GM12892 (cell line): ENCODE data around the gene FAM151A.
A peak's percentile ranks its signal among the peaks of the same experiment; 100 is the strongest.

Experiments used
- DNase-seq: peaks from one replicate; pipeline ENCODE4 v3.0.0; 2011; ENCODE audit not compliant: insufficient read length
- FAIRE-seq: peaks from 2 replicates; lab custom pipeline; 2011; peaks lifted over from hg19 to GRCh38; lab: Jason Lieb, UNC
- POLR2A ChIP-seq: IDR thresholded peaks from 2 replicates; pipeline ENCODE4 v1.6.1; 2011; ENCODE audit warnings: low read depth, low read length, control low read depth
- POLR2AphosphoS5 ChIP-seq: IDR thresholded peaks from 2 replicates; pipeline ENCODE4 v1.6.1; 2011; ENCODE audit warnings: low read depth, low read length, control low read depth
- TAF1 ChIP-seq: IDR thresholded peaks from 2 replicates; pipeline ENCODE4 v1.6.1; 2011; ENCODE audit warnings: low read depth, mild to moderate bottlenecking, control low read depth, low read length, borderline replicate concordance

FAM151A gene

DNA sequence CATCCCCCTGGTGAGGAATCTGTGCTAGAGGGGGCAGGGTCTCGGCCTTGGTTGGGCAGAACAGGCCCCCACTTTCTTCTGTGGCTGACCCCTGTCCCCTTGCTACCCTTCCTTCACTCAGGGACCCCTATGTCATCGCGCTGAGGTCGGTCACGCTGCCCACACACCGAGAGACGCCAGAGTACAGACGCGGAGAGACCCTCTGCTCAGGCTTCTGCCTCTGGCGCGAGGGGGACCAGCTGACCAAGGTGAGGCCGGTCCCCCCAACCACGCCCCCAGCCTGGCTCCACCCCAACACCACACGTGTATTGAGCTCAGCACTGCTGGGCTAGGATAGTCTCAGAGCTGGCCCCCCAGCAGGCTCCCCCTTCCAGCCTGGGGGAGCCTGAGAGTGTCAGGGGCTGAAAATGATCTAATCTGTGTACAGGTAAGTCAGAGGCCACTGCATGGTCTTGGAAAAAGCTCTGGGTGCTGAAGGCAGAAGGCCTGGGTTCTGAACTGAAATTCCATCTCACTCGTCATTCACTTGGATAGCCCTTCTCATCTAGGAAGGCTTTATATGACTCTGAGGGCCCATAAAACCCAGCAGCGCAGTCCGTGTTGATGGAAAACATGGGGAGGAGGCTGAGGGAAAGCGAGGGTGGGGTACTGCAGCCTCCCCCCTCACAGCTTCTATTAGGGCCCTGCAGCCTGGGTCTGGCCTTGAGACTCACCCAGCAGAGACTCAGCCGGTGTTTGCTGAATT lies 15.3 kb downstream of the FAM151A start:
- no peak for FAIRE-seq
- no peak for TF ChIP-seq POLR2AphosphoS5
- no peak for TF ChIP-seq TAF1
- TF ChIP-seq POLR2A, result no peak
- DNase-seq, result no peak

DNA sequence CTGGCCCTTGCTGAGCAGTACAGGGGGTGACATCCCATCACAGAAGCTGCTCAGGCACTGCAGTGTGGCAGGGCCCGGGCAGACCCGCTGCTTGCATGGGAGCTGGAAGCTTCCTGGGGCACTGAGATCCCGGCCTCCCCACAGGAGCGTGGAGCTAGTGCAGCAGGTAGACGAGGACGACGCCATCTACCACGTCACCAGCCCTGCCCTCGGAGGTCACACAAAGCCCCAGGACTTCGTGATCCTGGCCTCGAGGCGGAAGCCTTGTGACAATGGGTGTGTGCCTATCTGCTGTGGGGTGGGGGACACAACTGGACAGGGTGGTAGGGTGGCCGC lies 16.4 kb downstream of the FAM151A start:
- no peak for FAIRE-seq
- DNase-seq, result no peak
- TF ChIP-seq POLR2AphosphoS5 (no peak), POLR2A (no peak), TAF1 (no peak)

DNA sequence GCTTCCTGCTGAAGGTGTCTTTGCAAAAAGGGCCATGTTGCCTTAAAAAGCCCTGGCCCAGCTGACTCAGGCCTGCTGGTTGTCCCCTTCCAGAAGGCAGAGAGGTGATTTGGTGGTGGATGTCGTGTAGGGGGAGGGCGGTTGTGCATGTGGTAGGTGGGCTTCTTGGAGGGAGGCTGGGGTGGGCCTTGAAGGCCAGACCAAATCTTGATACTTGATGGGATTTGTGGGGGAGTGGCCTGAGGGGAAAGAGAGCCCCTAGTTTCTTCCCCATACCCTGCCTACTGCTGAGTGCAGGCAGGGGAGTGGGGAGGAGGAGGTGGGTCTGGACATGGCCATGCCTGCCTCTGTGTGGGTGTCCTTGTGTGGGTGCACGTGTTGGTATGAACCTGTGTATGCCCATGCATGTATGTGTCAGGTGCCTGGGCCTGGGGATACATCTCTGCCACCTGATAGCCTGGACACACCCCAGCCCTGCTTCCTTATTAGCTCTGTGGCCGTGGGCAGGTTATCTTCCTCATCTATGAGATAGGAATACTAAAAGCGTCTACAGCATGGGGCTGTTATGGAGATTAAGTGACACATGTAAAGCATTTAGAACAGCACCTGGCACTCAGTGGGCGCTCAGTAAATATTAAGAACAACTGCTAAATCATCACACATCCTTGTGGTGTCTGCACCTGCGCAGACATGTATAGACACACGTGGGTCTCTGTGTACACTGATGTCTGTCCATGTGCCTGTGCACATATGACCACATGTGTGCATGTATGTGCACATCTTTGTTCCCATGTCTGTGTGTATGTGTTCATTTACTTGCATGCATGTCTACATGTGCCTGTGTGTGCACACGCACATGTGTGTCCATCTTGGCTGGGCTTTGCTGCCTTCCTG lies 17.0 kb downstream of the FAM151A start:
- no peak for TF ChIP-seq POLR2AphosphoS5
- no peak for TF ChIP-seq POLR2A
- TF ChIP-seq TAF1, result no peak
- no peak for DNase-seq
- no peak for FAIRE-seq

DNA sequence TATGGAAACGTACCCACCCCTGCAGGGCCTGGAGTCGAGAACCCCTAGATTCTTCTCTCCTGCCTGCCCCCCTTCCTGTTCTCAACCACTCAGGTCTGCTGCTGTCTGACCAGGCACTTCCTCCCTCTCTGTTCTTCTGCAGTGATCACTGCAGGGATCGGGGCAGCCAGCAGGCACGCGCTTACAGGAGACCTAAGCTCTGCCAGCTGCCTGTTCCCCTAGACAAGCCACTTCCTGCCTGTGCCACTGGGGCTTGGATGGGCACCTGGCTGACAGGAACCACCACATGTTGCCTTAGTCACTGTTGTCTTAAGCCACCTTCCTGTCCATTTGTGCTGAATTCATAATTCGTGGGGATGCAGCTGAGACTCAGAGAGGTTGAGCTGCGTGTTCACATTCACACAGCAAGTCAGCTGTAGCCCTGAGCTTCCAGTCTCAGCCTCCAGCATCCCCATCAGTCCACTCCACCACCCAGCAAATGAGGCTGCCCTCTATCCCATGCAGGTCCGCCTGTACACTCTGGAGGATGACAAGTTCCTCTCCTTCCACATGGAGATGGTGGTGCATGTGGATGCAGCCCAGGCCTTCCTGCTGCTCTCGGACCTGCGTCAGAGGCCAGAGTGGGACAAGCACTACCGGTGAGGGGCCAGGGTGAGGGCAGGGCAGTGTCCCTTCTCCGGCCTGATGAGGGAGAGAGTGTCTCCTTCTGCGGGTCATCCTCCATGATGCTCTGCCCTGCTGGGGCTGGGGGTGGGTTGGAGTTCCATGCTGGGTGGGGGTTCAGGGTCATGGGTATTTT lies 18.6 kb downstream of the FAM151A start:
- no peak for DNase-seq
- peak; percentile 60 for FAIRE-seq
- no peak for TF ChIP-seq POLR2AphosphoS5
- no peak for TF ChIP-seq POLR2A
- no peak for TF ChIP-seq TAF1

DNA sequence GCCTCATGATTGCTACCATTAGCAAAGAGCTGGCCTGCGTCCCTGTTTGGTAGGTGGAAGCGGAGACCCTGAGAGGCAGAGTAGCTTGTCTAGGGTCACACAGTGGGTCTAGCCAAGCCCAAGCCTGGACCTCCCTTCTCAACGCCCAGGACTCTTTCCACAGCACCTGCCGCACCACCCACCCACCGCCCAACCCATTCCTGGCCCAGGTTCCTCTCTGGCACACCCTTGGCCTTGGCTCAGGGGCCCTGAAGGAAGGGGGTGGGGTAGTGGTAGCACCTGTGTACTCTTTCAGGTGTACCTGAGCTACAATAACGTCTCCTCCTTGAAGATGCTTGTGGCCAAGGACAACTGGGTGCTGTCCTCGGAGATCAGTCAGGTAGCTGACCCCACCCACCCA lies 19.3 kb downstream of the FAM151A start:
- no peak for TF ChIP-seq TAF1
- no peak for TF ChIP-seq POLR2AphosphoS5
- TF ChIP-seq POLR2A, result no peak

DNA sequence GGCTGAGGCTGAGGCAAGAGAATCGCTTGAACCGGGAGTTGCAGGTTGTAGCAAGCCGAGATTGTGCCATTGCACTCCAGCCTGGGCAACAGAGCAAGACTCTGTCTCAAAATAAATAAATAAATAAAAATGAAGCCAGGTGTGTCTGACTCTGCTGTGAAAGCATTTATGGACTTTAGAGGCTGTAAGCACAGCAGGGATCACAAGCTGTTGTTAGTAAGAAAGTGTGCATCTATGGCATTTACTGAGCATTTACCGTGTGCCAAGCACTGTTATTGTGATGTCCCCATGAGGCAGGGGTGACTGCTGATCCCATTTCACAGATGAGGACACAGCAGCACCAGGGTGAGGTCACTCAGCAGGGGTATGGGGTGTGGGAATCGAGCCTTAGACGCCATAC lies 20.1 kb downstream of the FAM151A start:
- FAIRE-seq (no peak), DNase-seq (no peak)
- TF ChIP-seq TAF1 (no peak), POLR2A (no peak), POLR2AphosphoS5 (no peak)

More for the DNA sequence above, 19.3 kb downstream of the FAM151A start:
- no peak for DNase-seq
- FAIRE-seq, result no peak

DNA sequence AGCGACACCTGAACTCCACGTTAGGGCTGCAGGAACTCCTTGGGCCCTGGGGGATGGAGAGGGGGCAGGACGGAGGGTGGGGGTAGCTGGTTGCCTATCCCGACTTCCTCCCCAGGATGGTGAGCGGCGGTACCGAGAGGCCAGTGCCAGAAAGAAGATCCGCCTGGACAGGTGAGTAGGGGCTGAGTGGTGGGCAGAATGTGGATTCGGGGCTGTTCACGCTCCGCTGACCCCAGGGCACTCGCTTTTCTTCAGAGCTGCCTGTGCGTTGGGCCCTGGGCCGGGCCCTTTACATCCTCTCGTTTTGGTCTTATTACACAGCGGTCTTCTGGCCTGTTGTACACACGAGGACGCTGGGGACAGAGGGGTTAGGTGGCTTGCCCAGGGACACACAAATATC lies 20.8 kb downstream of the FAM151A start:
- no peak for FAIRE-seq
- no peak for DNase-seq
- no peak for TF ChIP-seq TAF1
- no peak for TF ChIP-seq POLR2A
- TF ChIP-seq POLR2AphosphoS5, result no peak

DNA sequence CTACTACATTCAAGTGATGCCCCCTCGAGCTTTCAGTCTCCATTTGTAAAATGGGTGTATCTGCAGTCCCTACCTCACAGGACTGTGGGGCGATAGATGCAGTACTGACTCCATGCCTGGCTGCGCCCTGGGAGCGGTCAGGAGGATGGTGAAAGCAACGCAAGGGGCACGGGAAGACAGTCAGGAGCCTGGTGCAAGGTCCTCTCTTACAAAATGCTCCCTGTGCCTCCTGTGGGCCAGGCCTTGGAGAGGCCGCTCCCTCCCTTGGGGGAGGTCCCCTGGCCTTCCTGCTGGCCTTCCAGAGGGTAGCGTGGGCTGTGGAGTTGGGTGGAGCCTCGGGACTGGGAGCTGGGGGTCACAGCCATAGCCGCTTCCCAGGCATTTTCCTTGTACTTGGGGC lies 21.6 kb downstream of the FAM151A start:
- DNase-seq (no peak), FAIRE-seq (no peak)
- TF ChIP-seq POLR2A (no peak), POLR2AphosphoS5 (no peak), TAF1 (no peak)

DNA sequence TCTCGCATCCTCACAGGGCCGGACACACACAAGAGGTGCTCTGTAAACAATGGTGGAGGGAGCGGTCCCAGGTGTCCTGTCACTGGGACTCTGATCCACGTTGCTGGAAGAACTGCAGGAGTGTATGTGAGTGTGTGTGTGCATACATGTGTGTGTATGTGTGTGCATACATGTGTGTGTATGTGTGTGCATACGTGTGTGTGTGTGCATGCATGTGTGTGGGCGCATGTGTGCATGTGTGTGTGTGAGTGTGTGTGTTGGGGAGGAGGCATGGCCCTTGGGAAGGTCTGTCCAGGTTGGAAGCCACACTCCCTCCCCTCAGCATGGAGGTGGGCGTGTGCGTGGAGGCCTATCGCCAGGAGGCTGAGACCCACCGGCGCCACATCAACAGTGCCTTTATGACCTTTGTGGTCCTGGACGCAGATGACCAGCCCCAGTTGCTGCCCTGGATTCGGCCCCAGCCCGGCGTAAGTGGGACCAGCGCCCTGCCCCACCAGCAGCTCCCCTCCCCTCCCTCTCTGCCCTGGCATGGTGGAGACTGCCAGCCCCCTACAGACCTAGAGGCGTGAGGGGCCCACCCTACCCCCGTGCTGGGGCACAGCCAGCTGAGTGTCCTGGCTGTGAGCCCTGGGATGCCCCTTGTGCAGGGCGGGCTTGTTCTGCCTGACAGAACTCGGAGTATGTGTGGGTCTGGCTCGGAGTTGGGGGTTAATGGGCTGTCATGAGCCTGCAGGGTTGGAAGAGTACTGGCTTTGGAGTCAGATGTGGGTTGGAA lies 22.2 kb downstream of the FAM151A start:
- TF ChIP-seq POLR2AphosphoS5, result no peak
- TF ChIP-seq POLR2A, result no peak
- TF ChIP-seq TAF1, result no peak
- no peak for FAIRE-seq
- no peak for DNase-seq

DNA sequence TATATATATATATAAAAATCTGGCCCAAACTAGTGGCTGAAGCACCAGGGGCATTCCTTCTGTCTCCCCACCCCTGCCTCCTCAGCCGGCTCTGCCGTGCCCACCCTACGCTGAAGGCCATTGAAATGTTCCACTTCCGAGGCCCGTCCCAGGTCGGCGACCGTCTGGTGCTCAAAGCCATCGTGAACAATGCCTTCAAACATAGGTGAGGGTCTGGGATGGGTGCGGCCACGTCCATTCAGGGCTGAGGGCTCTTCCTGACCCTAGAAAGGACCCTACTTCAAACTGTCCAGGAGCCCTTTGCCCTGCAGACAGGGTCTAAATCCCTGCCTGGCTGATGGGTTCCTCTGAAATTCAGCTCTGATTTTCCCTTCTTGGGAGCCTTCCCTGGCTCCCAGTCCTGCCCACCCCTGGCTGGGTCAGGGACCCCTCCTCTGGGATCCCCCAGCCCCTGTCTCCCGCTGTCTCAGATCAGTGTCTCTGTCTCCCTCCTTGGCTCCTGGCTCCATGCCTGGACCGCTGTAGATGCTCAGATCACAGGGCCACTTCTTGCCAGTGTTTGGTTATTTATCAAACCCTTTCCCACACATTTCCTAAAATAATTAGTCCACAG lies 24.0 kb downstream of the FAM151A start:
- DNase-seq, result no peak
- no peak for FAIRE-seq
- no peak for TF ChIP-seq POLR2AphosphoS5
- TF ChIP-seq POLR2A, result no peak
- TF ChIP-seq TAF1, result no peak
